Activated CD4-positive, alpha-beta T cell treated with anti-CD3 and anti-CD28 coated beads, Interleukin-2, amount 50 U/mL, for 1 hour (primary cell): ENCODE data around the gene OR4S1.
"Not testable (repeated sequence)": the region's sequence is repeated elsewhere in the genome, so short reads cannot be mapped to it uniquely, and the experiment has no call there.

Experiments
- DNase-seq: peaks from one replicate; pipeline ENCODE4 v3.0.0-alpha.2; 2020

Gene OR4S1, protein sequence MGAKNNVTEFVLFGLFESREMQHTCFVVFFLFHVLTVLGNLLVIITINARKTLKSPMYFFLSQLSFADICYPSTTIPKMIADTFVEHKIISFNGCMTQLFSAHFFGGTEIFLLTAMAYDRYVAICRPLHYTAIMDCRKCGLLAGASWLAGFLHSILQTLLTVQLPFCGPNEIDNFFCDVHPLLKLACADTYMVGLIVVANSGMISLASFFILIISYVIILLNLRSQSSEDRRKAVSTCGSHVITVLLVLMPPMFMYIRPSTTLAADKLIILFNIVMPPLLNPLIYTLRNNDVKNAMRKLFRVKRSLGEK

DNA sequence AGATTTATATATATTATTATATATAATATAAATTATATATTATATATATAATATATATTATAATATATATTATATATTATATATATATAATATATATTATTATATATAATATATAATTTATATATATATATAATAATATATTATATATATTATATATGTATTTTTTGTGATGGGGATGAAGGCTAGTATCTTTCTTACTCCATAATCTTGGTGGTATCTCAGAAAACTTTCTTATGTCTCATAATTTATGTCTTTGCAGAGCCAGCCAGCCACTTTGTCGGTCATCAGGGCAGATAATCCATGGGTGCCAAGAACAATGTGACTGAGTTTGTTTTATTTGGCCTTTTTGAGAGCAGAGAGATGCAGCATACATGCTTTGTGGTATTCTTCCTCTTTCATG, at the start of gene OR4S1:
OR4S1 (plus strand) TSS at position 301 of the 400 bp plus-strand sequence; CDS start at position 301, 0 bp downstream.
- DNase-seq = no peak

DNA sequence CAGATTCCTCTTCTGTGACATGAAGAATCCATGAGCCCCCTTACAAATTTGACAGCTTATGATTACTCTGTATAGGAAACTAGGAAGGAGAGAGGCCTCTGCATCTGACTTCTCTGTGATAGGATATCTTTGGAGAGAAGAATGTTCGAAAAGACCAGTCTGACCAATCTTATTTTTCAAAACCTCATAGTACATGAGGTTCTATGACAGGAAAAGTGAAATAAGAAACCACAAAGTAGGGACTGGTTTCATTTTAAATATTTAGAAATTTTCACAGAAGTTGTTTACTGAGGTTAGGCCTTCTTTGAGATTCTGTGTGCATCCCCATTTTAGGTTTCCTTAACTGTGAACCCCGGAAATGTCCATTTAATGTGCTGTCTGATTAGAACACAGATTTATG, 44.4 kb upstream of the OR4S1 start:
- no peak for DNase-seq

DNA sequence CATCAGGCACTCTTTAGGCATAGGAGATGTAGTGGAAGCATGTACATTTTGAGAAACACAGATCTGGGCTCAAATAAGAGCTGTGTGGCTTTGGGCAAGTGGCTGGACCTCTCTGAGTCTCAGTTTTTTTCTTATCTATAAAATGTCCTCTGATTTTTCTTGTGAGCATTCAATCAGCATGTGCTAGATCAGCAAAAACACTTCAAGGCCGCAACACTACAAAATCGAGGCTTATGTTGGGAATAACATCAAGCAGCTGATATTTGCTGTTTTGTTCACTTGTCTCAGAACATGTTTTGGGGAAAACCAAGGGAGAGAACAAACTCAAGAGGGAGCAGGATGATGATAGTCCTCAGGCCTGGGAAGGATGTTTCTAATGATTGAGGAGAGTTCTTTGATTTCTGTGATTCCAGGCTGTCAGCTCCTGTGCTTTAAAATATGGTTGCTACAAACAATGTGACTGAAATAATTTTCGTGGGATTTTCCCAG, 42.6 kb upstream of the OR4S1 start, which contains the start of gene OR4X1:
OR4X1 (plus strand) TSS at position 439 of the 489 bp plus-strand sequence; CDS start at position 439, 0 bp downstream.
- no peak for DNase-seq

DNA sequence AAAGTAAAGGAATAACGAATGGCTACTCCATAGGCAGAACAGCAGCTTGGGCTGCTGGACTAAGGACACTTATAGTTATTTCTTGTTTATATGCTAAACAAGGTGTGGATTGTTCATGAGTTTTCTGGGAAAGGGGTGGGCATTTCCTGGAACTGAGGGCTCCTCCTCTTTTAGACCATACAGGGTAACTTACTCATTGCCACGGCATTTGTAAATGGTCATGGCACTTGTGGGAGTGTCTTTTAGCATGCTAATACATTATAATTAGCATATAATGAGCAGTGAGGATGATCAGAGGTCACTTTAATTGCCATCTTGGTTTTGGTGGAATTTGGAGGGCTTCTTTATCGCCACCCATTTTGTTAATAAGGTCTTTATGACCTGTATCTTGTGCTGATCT, 35.4 kb upstream of the OR4S1 start:
- no peak for DNase-seq

DNA sequence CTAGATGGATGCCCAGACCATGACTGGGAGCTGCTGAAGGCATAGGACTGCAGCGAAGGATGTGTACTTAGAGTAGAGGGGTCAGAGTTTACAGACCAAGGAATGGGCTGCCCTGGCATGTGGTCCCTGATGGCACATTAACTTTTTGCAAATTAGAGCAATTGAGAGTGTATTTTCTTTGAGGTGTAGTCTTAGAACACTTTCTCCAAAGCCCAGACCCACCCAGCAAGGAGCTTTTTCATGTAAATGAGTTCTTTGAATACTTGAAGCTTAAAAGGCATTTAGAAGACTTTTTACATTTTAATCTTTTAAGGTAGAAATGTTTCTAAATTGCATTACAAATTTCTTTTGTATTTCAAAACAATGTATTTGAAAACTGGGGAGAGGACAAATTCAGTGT, 33.4 kb upstream of the OR4S1 start:
- no peak for DNase-seq

DNA sequence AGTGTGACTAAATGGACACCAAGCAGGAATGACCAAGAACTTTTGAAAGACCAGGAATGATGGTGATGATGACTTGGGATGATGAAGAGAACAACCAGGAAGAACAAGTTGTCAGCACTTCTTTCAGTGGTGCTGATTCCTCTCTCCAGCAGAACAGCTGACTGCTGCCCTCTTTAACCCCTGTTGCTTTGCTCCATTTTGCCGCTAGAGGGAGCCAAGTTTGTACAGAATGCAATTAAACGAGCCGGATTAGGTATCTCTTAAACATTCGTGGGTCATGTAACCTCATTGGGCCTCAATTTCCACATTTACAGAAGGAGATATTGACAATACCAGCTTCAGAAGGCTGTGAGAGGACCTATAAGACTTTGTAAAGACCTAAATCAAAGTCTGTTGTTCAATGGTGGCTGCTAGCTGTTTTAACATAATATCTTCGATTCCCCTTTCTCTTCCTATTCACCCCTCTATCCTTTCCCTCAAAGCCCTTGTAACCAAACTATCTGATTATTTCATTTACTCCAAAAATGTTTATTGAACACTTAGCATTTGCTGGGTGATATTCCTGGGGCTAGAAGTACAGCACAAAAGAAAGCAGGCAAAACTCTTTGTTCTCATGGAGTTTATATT, 1.9 kb downstream of the OR4S1 start:
- DNase-seq = peak; percentile 63

DNA sequence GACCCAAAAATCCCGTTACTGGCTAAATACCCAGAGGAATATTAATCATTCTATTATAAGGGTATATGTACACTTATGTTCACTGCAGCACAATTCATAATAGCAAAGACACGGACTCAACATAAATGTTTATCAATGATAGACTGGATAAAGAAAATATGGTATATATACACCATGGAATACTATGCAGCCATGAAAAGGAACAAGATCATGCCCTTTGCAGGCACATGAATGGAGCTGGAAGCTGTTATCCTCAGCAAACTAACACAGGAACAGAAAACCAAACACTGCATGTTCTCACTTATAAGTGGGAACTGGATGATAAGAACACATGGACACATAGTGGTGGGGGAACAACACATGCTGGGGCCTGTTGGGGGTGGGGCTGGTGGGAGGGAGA, 7.6 kb downstream of the OR4S1 start:
- not testable (repeated sequence) for DNase-seq

DNA sequence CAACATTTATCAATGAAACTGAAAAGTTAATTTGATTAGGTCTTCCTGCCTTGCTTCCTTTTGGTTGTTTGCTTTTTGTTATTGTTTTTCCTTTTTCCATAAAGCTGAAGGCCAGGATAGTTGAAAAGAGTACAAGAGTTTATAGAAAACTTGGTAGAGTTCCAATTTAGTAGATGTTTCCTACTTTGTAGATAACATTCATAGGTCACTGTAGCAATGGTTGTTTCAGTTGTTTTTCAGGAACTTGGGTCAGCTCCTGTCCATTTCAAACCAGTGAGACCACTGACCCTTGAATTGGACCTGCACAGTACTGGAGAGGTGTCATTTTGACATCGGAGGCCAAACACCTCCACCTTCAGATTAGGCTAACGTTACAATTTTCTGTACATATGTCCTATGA, 13.8 kb downstream of the OR4S1 start:
- not testable (repeated sequence) for DNase-seq

DNA sequence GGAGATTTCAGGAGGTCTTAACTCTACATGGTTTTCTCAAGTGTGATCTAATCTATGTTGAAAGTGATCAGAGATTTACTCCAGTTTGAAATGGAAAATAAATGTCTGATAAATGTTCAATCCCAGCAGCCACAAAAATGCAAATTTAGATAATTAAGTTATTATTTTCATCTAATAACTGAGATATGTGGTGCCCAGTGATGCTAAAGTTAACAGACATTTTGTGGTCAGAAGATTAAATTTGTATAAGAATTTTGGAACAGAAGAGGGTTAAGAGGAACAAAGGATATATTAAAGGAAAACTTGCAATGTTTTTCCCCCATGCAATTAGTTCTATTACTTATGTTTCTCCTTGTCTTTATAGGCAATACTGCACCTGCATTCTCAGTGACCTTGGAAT, 18.6 kb downstream of the OR4S1 start, which contains the start of gene OR4C3:
OR4C3 (plus strand) TSS at position 301 of the 400 bp plus-strand sequence. CDS start 102 bp downstream, outside the sequence.
- DNase-seq = not testable (repeated sequence)

DNA sequence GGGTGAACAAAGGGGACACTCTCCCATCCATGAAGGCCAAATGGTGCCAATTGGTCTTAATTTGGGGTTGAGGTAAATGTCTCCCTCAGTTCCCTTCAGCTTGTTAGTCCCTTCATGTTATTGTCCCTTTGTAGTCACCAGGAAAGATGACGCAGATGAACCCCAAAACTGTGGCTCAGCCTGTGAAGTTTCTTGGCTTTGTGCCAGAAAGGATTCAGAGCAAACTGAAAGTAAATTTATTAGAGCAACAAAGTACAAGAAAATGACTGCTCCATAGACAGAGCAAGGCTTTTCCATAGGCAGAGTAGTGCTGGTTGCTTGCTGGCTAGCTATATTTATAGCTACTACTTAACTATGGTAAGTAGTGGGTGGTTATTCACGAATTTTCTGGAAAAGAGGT, 35.4 kb downstream of the OR4S1 start:
- DNase-seq = no peak

DNA sequence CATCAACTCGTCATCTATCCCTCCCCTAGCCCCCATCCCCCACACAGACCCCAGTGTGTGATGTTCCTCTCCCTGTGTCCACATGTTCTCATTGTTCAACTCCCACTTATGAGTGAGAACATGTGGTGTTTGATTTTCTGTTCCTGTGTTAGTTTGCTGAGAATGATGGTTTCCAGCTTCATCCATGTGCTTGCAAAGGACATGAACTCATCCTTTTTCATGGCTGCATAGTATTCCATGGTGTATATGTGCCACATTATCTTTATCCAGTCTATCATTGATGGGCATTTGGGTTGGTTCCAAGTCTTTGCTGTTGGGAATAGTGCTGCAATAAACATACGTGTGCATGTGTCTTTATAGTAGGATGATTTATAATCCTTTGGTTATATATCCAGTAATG, 36.5 kb downstream of the OR4S1 start:
- DNase-seq = not testable (repeated sequence)

DNA sequence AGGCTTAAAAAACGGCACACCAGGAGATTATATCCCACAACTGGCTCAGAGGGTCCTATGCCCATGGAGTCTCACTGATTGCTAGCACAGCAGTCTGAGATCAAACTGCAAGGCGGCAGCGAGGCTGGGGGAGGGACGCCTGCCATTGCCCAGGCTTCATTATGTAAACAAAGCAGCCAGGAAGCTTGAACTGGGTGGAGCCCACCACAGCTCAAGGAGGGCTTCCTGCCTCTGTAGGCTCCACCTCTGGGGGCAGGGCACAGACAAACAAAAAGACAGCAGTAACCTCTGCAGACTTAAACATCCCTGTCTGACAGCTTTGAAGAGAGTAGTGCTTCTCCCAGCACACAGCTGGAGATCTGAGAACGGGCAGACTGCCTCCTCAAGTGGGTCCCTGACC, 40.3 kb downstream of the OR4S1 start:
- not testable (repeated sequence) for DNase-seq

DNA sequence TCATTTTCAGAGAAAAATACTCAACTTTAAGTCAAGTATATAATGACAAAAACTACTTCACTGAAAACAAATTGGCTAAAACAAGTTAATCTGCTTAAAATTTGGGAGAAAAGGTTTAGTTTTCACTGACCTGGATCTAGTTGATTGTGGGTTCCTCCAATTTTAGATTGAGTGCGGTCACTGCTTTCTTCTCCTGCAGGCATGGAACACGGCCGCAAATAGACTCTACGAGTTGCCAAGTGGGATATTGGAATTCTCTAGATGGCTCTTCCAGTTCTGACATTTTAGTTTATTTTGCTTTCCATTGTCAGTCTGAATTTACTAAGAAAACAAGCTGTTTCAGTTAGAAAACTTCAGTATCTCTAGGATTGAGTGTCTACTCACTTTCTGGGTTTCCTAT, 48.0 kb downstream of the OR4S1 start:
- DNase-seq = no peak

DNA sequence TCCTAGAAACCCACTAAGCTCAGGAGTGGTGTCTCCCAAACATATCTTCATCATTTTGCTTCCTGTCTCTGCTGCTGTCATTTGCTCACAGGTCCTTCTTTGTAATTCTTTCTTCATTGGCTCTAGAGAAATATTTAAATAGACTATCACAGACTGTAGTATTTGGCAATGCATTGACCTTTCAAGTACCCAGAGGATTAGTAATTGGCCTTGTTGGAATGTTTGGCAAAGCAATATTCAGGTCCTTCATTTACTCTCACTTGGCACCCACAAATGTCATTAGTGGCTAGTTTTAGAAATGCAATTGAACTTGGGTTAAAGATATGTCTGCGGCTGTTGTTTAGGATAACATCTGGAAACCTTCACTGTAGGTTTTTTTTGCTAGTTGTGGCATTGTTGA, 48.7 kb downstream of the OR4S1 start:
- no peak for DNase-seq
